GM18520 (cell line): ENCODE measurements around the gene CTH.
"Not testable (repeated sequence)": the region's sequence is repeated elsewhere in the genome, so short reads cannot be mapped to it uniquely, and the experiment has no call there.

Experiments used
- ATAC-seq: cut with Tn5 transposase; IDR thresholded peaks from one replicate; pipeline ENCODE4 v1.9.1; 2021; ENCODE audit not compliant: unreplicated experiment

Gene CTH

GRCh38 chr1:70405780-70406416 is 5.2 kb upstream of the CTH start:
- ATAC-seq = no peak

GRCh38 chr1:70409136-70409535 is 1.9 kb upstream of the CTH start:
- ATAC-seq = no peak

- ATAC-seq = no peak
Observed at GRCh38 chr1:70411360-70411844, 334 bp downstream of the CTH start.

GRCh38 chr1:70415882-70416281 is 4.8 kb downstream of the CTH start:
- no peak for ATAC-seq

GRCh38 chr1:70418973-70419734 is 8.1 kb downstream of the CTH start:
- not testable (repeated sequence) for ATAC-seq

- ATAC-seq = no peak
Observed at GRCh38 chr1:70420320-70420719, 9.3 kb downstream of the CTH start.

- no peak for ATAC-seq
Observed at GRCh38 chr1:70426154-70427131, 15.4 kb downstream of the CTH start.

GRCh38 chr1:70427976-70428375 is 16.9 kb downstream of the CTH start:
- no peak for ATAC-seq

- no peak for ATAC-seq
Observed at GRCh38 chr1:70429219-70429618, 18.2 kb downstream of the CTH start.

GRCh38 chr1:70429757-70430156 is 18.7 kb downstream of the CTH start:
- ATAC-seq = no peak

- no peak for ATAC-seq
Observed at GRCh38 chr1:70431317-70431716, 20.2 kb downstream of the CTH start.

GRCh38 chr1:70431874-70432273 is 20.8 kb downstream of the CTH start:
- ATAC-seq = no peak

- no peak for ATAC-seq
Observed at GRCh38 chr1:70434253-70434859, 23.3 kb downstream of the CTH start.

- ATAC-seq = no peak
Observed at GRCh38 chr1:70436622-70437251, 25.7 kb downstream of the CTH start.

- no peak for ATAC-seq
Observed at GRCh38 chr1:70438529-70438928, 27.5 kb downstream of the CTH start.

GRCh38 chr1:70440642-70441391 is 29.7 kb downstream of the CTH start:
- ATAC-seq = no peak

GRCh38 chr1:70441392-70442035 is 30.4 kb downstream of the CTH start:
- ATAC-seq = no peak

GRCh38 chr1:70442490-70442889 is 31.4 kb downstream of the CTH start:
- no peak for ATAC-seq

- ATAC-seq = no peak
Observed at GRCh38 chr1:70443739-70444138, 32.7 kb downstream of the CTH start.
